ENCODE results near the gene DPP3.

- TF ChIP-seq CTCF (IDR thresholded peaks at IDR 0.05) (no peak), MXD4 (CRISPR knock-in tag; IDR thresholded peaks at IDR 0.05; ENCODE audit: borderline replicate concordance) (no peak), CBFB (CRISPR knock-in tag; IDR thresholded peaks at IDR 0.05; ENCODE audit: low read depth) (no peak), ZNF121 (CRISPR knock-in tag; IDR thresholded peaks at IDR 0.05) (no peak), E2F4 (CRISPR knock-in tag; IDR thresholded peaks at IDR 0.05; ENCODE audit: borderline replicate concordance, low read depth) (no peak), KAT7 (CRISPR knock-in tag; IDR thresholded peaks at IDR 0.05; ENCODE audit: borderline replicate concordance) (no peak), GTF2I (CRISPR knock-in tag; conservative IDR thresholded peaks at IDR 0.05) (no peak), ZNF232 (CRISPR knock-in tag; IDR thresholded peaks at IDR 0.05) (no peak), ATF1 (CRISPR knock-in tag; IDR thresholded peaks at IDR 0.05) (no peak), NFYB (CRISPR knock-in tag; conservative IDR thresholded peaks at IDR 0.05; ENCODE audit: low read depth) (no peak)
- TF ChIP-seq, protein P1, sequence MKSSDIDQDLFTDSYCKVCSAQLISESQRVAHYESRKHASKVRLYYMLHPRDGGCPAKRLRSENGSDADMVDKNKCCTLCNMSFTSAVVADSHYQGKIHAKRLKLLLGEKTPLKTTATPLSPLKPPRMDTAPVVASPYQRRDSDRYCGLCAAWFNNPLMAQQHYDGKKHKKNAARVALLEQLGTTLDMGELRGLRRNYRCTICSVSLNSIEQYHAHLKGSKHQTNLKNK (CRISPR knock-in tag; IDR thresholded peaks at IDR 0.05): no peak
Observed at GRCh38 chr11:66530927-66531709, 50.9 kb downstream of the DPP3 start.

Measured in WTC11 (cell line).